T47D (cell line): ENCODE measurements around the gene PSMD6.

Source experiments
- DNase-seq, 2 experiments: peaks; one replicate each; pipeline versions ENCODE4 v3.0.0 to v3.0.0-alpha.2; 2011 to 2012; ENCODE audit warnings: low read depth in 1 of 2, low spot score in 1 of 2
- JUND ChIP-seq: IDR thresholded peaks from 2 replicates; pipeline ENCODE4 v1.6.1; 2012; ENCODE audit warnings: low read depth
- in situ Hi-C: cut with HindIII; loops from 2 replicates; pipeline ENCODE4 v1.10.0; 2016; ENCODE audit warnings: low sequenced_read_pairs, low pct_unique_long_range_greater_than_20kb

PSMD6 gene

DNA sequence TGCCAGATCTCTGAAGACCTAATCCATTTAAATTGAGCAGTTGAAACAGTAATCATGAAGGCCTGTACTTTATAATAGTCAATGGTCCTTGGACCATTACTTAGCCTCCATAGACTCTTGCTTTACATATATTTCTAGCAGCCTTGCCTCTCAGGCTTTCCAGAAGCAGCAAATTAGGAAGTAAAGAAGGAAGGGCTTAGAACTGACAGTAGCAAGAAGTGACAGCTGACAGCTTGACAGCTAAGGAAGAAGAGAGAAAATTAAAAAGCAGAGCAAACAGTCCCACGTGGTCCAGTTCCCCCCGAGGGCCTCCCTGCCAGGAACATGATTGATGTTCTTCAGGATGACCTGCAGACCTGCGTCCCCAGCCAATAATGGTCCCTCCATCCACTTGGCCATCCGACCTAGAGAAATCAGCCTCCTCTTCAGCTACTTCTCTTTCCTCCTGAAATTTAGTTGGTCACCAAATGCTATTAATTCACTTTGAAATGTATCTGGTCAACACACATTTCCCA, 15.0 kb upstream of the PSMD6 start:
- no peak for TF ChIP-seq JUND
- no peak for DNase-seq
- in situ Hi-C loops, result no loop called here

DNA sequence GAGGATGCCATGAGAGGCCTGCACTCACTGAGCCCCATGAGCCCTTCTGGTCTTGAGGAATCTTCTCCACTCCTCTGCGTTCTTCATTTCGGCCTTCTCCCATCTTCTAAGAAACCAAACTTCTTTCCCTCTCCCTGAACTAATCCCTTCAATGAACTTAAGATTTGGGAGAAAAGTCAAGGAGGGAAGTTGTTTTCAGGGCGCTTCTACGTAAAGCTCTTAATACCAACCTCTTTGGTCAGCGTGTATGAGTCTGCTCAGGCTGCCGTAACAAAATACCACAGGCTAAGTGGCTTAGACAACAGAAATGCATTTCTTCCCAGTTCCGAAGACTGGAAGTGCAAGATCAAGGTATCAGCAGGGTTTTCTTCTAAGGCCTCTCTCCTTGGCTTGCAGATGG, 13.8 kb upstream of the PSMD6 start:
- TF ChIP-seq JUND, result no peak
- in situ Hi-C loops, result no loop called here
- no peak for DNase-seq

DNA sequence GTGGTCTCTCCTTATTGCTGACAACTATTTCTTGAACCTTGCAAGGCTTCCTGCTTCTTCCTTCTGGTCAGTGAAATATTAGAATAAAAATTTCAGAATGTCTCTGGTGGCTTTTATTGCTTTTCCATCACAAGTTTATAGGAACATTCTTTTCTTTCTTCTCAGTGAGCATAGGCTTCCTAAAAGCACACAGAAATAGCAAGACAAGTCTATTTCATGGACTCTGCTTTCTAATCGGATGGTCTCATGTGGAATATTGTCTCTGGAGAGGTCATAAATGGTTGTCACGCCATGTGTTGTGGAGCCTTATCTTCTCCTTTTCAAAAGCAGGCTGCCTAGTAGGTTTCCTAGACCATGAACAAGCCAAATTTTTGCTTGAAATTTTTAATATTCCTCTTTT, 9.8 kb upstream of the PSMD6 start:
- in situ Hi-C loops, result no loop called here
- no peak for TF ChIP-seq JUND

DNA sequence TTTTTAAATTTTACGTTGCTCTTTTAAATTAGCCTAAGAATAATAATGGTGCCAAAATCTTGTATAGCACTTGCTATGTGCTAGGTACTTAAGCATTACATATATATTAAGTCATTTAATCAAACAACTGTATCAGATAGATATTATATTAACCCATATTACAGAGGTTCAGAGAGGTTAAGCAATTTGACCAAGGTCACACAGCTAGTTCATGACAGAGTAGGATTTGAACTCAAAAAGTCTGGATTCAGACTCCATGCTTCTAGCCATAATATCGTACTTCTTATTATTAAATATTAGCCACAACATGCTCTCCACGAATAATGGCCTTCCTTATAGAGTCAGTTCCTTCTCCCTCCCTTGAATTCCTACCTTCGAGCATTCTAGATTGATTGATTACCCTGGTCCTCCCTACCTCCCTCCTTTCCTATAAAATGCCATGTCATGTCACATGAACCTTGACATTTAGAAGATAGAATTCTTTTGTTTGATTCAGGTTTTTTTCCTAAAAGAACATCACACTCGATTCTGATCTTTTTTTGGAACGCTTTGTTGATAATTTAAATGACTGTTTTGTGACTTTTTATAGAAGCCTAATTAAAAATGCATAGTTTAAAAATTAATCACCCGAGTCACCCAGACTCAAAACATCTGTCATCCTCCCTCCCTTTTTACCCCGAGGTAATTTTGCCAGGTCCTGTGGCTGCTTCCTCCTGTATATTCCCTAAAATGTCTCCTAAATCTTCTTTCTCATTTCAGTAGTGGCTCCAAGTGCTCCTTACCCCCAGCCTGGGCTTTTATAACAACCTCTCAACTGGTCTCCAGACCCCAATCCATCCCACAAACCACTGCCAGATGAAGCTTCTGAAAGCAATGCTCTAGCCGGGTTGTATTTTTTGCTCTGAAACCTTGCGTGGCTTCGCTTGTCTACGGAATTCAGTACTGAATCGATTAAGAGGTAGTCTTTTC, 8.5 kb upstream of the PSMD6 start:
- in situ Hi-C loops, result no loop called here
- DNase-seq, result no peak
- TF ChIP-seq JUND, result no peak

More for the DNA sequence above, 9.8 kb upstream of the PSMD6 start:
- DNase-seq, result no peak

DNA sequence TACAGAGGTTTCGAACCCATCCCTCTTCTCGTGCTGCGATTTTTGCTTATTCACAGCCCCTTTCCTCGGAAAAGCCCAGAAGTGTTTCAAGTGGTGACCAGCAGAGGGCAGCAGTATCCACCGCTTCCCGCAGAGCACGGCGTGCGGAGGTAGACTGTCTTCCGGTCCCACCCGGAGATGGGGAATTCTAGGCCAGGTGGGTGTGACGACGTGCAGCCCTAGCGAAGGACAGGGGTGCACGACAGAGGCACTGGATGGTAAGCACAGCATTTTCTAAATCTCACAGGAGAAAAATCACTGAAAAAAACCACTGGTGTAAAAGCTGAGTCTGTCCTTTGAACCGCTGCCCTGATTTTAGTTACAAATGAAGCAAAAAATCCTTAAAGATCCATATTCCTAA, 7.4 kb upstream of the PSMD6 start:
- in situ Hi-C loops, result no loop called here
- peak; percentile 63 to 76 for DNase-seq
- no peak for TF ChIP-seq JUND

DNA sequence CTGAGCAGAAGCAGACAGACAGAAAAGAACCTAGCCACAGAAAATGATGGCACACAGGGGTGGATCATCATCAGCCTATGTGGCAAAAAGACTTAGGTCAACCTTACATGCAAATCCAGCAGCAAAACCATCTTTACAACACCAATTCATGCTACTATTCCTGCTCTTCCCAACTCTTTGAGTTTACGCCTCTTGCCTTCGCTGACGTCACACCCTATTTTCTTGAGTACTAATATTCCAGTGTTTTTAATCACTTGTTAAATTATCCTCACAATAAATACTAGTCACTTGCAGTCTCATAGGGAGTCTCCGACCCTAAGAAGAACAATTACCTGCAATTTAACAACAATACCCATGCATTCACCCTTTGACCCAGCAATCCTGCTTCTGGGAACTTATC, 6.0 kb upstream of the PSMD6 start:
- no peak for TF ChIP-seq JUND
- in situ Hi-C loops, result no loop called here
- no peak for DNase-seq

DNA sequence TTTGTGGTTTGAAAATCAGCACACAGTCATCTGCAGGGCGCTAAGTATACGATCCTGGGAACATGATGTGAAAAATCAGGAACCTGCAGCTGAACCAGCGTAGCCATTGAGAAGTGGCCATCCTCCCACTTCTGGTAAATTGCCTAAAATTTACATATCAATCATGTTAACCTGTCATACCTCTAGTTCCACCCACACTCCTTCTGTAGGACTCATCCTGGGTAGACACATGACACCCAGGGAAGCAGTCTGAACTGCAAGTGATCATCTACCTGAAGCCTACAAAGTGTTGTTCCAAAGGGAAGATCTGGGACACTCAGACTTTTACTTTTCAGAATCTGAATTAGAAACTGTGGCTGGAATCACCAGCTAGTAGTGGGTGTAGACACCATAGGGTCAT, 5.5 kb upstream of the PSMD6 start:
- in situ Hi-C loops, result no loop called here
- TF ChIP-seq JUND, result no peak
- DNase-seq, result no peak

DNA sequence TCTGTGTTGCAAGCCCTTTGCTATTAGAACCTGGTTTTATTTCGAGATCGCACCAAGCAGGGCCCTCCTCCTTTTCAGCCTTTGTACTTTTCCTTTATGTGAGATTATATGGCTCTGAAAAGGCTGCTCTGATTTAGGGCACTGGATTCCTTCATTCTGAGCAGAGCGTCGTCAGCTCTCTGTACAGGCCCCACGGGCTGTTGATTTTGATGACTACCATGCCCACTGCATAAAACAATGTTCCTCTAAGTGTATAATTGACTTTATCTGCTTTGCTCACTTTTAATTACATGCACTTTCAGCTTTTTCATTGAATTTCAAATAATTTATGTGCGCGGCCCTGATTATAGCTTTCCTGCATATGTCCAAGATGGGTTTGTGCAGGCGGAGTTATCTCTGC, 4.4 kb upstream of the PSMD6 start:
- in situ Hi-C loops, result no loop called here
- no peak for TF ChIP-seq JUND

DNA sequence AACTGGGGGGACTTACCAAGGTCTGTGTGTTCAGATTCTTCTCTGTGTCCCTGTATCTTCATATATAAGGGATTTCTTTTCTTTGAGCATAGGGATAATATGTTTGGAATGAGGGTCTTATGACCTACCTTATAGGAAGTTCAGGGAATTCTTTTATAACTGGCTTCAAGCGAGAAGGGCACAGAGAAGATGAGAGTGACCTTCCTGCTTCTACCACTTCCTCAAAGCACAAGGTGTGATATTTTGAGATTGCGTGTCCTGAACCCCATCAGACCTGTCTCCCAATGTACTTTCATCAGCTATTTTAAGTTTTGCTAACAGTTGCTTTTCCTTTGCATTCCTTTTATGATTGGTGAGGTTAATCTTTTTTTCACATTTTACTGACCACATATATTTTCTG, 3.1 kb upstream of the PSMD6 start:
- DNase-seq, result no peak
- TF ChIP-seq JUND, result no peak
- in situ Hi-C loops, result no loop called here

More for the DNA sequence above, 4.4 kb upstream of the PSMD6 start:
- DNase-seq, result no peak

DNA sequence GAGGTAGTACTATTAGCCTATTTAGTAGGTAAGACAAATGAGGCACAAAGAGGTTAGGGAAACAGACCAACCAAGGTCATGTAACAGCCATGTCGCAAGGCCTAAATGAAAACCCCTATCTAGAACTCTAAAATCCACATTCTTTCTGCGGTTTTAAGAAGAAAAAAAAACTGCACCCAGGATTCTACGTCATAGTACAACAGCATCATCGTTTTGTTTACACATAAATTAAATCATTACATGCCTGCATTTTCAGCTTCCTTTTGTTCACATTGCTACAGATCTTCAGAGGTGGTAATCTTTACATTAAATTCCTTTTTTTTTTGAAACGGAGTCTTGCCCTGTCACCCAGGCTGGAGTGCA, 548 bp upstream of the PSMD6 start:
- in situ Hi-C loops, result no loop called here
- no peak for TF ChIP-seq JUND
- DNase-seq, result no peak

DNA sequence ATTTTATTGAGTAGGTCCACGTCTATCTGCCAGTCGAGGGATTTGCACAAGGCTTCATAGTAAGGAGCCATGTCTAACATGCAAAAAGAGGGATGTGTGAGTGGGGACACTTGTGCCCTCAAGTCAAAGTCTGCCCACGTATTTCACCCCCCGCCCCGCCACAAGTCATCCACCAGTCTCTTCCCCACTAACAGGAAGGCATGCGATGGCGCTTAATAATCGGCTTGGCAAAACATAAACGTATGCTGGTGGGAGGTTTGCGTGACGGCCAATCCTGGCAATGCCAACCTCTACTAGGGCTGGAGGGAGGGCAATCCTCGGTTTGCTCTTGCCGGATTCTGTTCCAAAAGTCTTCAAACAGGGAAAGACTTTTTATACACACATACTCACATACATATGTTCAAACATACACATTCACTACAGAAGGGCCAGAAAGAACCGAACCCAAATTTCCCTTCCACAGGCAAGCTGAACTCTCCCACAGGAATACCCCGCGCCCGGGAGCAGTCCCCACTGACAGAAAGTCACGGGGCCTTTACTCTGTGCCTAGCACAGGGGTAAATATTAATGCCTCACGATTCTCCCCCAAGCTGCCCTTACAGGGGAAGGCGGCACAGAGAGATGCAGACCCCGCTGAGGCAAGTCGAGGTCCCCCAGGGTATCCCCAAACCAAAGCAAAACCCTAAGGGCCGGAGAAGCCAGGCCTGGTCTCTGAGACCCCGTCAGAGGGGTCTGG, 675 bp downstream of the PSMD6 start:
- TF ChIP-seq JUND, result no peak
- DNase-seq, result no peak
- in situ Hi-C loops, result no loop called here

DNA sequence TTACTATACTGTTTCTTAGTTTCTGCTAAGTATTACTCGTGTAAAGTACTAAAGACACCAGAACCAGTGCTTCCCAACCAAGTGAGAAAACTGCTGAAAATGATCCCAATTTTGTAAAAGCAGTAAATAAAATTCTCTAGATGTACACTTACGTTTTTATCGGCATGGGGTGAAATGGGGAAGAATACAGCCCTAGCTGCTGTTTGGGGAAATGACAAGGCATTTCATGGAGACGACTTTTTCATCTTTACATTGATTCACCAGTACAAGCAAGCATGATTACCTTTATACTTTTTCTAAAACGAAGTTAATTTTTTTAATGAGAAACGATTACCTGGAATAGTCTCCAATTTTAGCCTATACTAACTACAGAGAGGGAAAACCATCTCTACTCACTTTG, 1.4 kb downstream of the PSMD6 start:
- no peak for DNase-seq
- in situ Hi-C loops, result no loop called here
- no peak for TF ChIP-seq JUND

DNA sequence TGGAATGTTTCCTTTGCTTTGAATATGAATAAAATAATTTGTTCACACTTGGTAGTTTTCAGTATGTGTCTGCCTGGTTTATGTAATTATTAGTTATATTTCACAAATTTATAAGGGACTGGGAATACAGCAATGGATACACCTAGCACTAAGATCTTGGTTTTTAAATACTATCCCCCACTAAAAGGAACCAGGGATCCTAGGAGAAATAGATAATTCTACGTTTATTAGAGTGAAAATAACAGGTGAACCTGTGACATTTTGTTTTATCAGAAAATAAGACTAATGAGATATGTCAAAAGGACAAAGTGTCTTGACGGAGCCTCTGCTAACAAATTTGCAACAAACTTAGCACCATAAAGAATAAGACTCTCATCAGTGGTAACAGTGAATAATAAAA, 3.4 kb downstream of the PSMD6 start:
- in situ Hi-C loops, result no loop called here
- no peak for TF ChIP-seq JUND
- no peak for DNase-seq
